SK-N-SH treated with all-trans-retinoic acid at 6 μM for 48 hours (cell line): Measurements from ENCODE around the gene UTF1.

Experiments
- ATAC-seq: fragments of 200-7000 bp; cut with Tn5 transposase; 3 replicates; pipeline ENCODE4 v1.9.1; 2020; ENCODE audit warnings: mild to moderate bottlenecking, moderate library complexity
- BACH2 ChIP-seq: fragments of 250-450 bp; sonication (Bioruptor Pico); IDR thresholded peaks from 2 replicates; pipeline ENCODE4 v1.9.0; 2021; ENCODE audit warnings: mild to moderate bottlenecking, borderline replicate concordance
- CSDC2 ChIP-seq: fragments of 250-450 bp; sonication (Bioruptor Pico); IDR thresholded peaks from 2 replicates; pipeline ENCODE4 v1.5.0; 2020; ENCODE audit warnings: mild to moderate bottlenecking, moderate library complexity
- ESRRG ChIP-seq: fragments of 250-450 bp; sonication (Bioruptor Pico); IDR thresholded peaks from 2 replicates; pipeline ENCODE4 v1.6.1; 2021; ENCODE audit warnings: mild to moderate bottlenecking
- ISL1 ChIP-seq: fragments of 250-450 bp; sonication (Bioruptor Pico); IDR thresholded peaks from 2 replicates; pipeline ENCODE4 v2.1.2; 2022; ENCODE audit warnings: mild to moderate bottlenecking, moderate library complexity
- OSR1 ChIP-seq: fragments of 250-450 bp; sonication (Bioruptor Pico); IDR thresholded peaks from 2 replicates; pipeline ENCODE4 v1.8.0; 2022; ENCODE audit warnings: moderate library complexity, mild to moderate bottlenecking, inconsistent platforms
- PPARA ChIP-seq: fragments of 250-450 bp; sonication (Bioruptor Pico); IDR thresholded peaks from 2 replicates; pipeline ENCODE4 v1.5.0; 2020; ENCODE audit warnings: mild to moderate bottlenecking, borderline replicate concordance
- RARB ChIP-seq: fragments of 250-450 bp; sonication (Bioruptor Pico); IDR thresholded peaks from 2 replicates; pipeline ENCODE4 v1.8.0; 2021; ENCODE audit warnings: mild to moderate bottlenecking, moderate library complexity
- SNAI2 ChIP-seq: fragments of 250-450 bp; sonication (Bioruptor Pico); IDR thresholded peaks from 2 replicates; pipeline ENCODE4 v1.5.0; 2020; ENCODE audit warnings: mild to moderate bottlenecking, moderate library complexity
- TOX ChIP-seq: fragments of 250-450 bp; sonication (Bioruptor Pico); IDR thresholded peaks from 2 replicates; pipeline ENCODE4 v1.8.0; 2021; ENCODE audit warnings: mild to moderate bottlenecking, moderate library complexity, borderline replicate concordance
- ZC3H10 ChIP-seq: fragments of 250-450 bp; sonication (Bioruptor Pico); IDR thresholded peaks from 2 replicates; pipeline ENCODE4 v1.5.1; 2021; ENCODE audit warnings: mild to moderate bottlenecking, moderate library complexity
- ZFP3 ChIP-seq: fragments of 250-450 bp; sonication (Bioruptor Pico); IDR thresholded peaks from 2 replicates; pipeline ENCODE4 v1.5.0; 2020; ENCODE audit warnings: mild to moderate bottlenecking, moderate library complexity
- ZFP30 ChIP-seq: fragments of 450-650 bp; formaldehyde crosslinking; IDR thresholded peaks from 2 replicates; pipeline ENCODE4 v1.5.0; 2022; ENCODE audit warnings: mild to moderate bottlenecking, moderate library complexity
- ZNF565 ChIP-seq: fragments of 450-650 bp; formaldehyde crosslinking; conservative IDR thresholded peaks from 2 replicates; pipeline ENCODE4 v1.5.0; 2020; ENCODE audit warnings: low read depth, mild to moderate bottlenecking, moderate library complexity
- ZNF70 ChIP-seq: fragments of 450-650 bp; formaldehyde crosslinking; IDR thresholded peaks from 2 replicates; pipeline ENCODE4 v1.5.0; 2020; ENCODE audit warnings: mild to moderate bottlenecking, moderate library complexity
- ZNF8 ChIP-seq: fragments of 450-650 bp; formaldehyde crosslinking; IDR thresholded peaks from 2 replicates; pipeline ENCODE4 v1.5.0; 2020; ENCODE audit warnings: mild to moderate bottlenecking, moderate library complexity
- TF ChIP-seq, protein P1 (sequence below): fragments of 250-450 bp; sonication (Bioruptor Pico); IDR thresholded peaks from 2 replicates; pipeline ENCODE4 v1.8.0; 2020; ENCODE audit warnings: mild to moderate bottlenecking, moderate library complexity, borderline replicate concordance
- TF ChIP-seq, protein P2 (sequence below): fragments of 250-450 bp; sonication (Bioruptor Pico); IDR thresholded peaks from 2 replicates; pipeline ENCODE4 v1.5.1; 2021; ENCODE audit warnings: mild to moderate bottlenecking, moderate library complexity
- TF ChIP-seq, protein P3 (sequence below): fragments of 250-450 bp; sonication (Bioruptor Pico); IDR thresholded peaks from 2 replicates; pipeline ENCODE4 v1.5.0; 2020; ENCODE audit warnings: mild to moderate bottlenecking, moderate library complexity

Gene UTF1

DNA sequence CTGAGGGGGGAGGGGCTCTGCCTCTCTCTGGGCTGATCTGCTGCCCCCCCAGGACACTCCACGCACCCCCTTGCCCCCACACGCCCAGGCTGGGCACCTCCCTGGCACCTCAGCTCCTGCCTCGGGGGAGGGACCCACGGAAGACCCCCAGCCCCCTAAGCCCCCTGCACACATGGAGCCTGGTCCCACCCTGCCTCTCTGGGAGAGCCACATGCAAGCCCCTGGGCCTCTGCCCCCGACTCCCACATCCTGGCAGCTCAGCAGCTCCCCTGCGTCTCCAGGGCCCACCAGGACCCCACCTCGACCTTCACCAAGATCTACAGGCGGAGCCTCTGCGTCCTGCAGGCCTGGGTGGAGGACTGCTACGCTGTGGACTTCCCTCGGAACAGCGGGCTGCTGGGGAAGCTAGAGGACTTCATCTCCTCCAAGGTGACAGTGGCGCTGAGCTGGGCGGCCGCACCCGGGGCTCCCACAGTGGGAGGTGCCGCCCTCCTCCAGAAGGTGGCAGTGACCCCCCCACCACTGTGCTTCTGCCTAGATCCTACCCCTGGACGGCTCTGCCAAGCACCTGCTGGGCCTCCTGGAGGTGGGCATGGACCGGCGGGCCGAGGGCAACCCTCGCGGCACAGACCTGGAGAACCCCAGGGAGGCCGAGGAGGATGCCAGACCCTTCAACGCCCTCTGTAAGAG lies 18.7 kb upstream of the UTF1 start:
- ATAC-seq = no peak
- TF ChIP-seq ZNF8 (CRISPR knock-in tag) (no peak), OSR1 (CRISPR knock-in tag) (no peak), RARB (no peak), ZC3H10 (CRISPR knock-in tag) (no peak), ZFP30 (no peak), BACH2 (CRISPR knock-in tag) (no peak), ZNF70 (CRISPR knock-in tag) (no peak), PPARA (no peak)
- TF ChIP-seq, protein P1, sequence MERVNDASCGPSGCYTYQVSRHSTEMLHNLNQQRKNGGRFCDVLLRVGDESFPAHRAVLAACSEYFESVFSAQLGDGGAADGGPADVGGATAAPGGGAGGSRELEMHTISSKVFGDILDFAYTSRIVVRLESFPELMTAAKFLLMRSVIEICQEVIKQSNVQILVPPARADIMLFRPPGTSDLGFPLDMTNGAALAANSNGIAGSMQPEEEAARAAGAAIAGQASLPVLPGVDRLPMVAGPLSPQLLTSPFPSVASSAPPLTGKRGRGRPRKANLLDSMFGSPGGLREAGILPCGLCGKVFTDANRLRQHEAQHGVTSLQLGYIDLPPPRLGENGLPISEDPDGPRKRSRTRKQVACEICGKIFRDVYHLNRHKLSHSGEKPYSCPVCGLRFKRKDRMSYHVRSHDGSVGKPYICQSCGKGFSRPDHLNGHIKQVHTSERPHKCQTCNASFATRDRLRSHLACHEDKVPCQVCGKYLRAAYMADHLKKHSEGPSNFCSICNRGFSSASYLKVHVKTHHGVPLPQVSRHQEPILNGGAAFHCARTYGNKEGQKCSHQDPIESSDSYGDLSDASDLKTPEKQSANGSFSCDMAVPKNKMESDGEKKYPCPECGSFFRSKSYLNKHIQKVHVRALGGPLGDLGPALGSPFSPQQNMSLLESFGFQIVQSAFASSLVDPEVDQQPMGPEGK (CRISPR knock-in tag) = no peak
- TF ChIP-seq, protein P2, sequence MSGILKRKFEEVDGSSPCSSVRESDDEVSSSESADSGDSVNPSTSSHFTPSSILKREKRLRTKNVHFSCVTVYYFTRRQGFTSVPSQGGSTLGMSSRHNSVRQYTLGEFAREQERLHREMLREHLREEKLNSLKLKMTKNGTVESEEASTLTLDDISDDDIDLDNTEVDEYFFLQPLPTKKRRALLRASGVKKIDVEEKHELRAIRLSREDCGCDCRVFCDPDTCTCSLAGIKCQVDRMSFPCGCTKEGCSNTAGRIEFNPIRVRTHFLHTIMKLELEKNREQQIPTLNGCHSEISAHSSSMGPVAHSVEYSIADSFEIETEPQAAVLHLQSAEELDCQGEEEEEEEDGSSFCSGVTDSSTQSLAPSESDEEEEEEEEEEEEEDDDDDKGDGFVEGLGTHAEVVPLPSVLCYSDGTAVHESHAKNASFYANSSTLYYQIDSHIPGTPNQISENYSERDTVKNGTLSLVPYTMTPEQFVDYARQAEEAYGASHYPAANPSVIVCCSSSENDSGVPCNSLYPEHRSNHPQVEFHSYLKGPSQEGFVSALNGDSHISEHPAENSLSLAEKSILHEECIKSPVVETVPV (CRISPR knock-in tag) = no peak

DNA sequence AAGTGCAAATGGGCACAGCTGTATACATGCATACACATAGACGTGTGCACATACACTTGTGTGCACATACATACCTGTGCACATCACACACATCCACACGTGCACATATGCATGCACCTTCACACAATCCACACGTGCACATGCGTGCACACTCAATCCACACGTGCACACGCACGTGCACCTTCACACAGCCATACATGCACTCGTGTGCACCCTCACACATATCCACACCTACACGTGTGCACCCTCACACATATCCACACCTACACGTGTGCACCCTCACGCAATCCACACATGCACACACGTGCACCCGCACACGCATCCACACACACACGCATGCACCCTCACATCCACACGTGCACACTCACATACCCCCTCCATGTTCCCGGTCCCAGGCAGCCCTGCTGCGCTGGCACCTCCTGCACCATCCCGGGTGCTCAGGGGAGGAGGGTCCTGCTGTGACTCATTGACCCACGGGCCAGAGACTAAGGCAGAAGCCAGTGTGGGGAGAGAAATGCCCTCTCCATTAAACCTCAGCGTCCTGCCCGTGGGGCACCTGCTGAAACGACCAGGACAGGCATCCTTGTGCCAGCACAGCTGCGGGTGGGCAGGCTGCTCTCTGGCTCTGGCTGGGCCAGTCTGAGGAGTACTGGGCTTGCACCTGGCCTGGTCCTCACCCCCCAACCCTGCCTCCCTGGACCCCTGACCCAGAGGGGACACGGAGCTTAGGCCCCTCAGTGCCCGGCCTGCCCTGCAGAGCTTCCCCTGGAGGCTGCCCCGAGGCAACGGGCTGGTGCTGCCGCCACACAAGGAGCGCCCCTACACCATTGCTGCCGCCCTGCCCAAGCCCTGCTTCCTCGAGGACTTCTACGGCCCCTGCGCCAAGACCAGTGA lies 17.8 kb upstream of the UTF1 start:
- no peak for ATAC-seq
- no peak for TF ChIP-seq ESRRG (CRISPR knock-in tag)
- no peak for TF ChIP-seq ZC3H10 (CRISPR knock-in tag)
- TF ChIP-seq PPARA = no peak
- TF ChIP-seq ZFP30 = no peak
- no peak for TF ChIP-seq ZFP3 (CRISPR knock-in tag)

DNA sequence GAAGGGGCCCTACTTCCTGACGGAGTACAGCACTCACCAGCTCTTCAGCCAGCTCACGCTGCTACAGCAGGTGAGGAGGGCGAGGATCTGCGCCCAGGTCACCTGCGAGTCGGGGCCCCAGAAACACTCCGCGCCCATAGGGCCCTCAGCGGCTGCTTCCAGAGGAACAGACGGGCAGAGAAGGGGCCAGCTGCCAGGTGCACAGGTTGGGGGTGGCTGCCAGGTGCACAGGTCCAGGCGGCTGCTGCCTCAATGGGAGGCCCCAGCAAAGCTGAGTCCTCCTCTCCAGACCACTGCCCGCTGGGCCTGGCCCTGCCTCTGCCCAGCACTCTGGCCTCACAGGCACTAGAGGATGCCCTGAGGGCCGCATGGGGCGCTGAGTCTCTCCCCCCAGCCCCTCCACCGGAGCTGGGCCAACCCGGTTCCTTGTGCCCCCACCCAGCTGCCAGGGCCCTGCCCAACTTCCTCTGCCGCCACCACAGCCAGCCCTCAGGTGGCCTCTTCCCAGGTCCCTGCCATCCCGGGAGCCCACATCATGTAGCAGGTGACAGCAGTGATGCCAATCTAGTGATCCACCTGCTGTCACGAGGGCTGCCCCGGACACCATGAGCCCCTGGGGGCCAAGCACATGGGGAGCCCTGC lies 17.0 kb upstream of the UTF1 start:
- TF ChIP-seq CSDC2 (CRISPR knock-in tag) (no peak), TOX (CRISPR knock-in tag) (no peak), SNAI2 (CRISPR knock-in tag) (no peak), ISL1 (no peak), BACH2 (CRISPR knock-in tag) (no peak), OSR1 (CRISPR knock-in tag) (no peak), ZNF8 (CRISPR knock-in tag) (no peak), ZFP30 (no peak), ZNF565 (CRISPR knock-in tag) (no peak)
- TF ChIP-seq, protein P2 (CRISPR knock-in tag) = no peak
- TF ChIP-seq, protein P1 (CRISPR knock-in tag) = no peak
- TF ChIP-seq, protein P3, sequence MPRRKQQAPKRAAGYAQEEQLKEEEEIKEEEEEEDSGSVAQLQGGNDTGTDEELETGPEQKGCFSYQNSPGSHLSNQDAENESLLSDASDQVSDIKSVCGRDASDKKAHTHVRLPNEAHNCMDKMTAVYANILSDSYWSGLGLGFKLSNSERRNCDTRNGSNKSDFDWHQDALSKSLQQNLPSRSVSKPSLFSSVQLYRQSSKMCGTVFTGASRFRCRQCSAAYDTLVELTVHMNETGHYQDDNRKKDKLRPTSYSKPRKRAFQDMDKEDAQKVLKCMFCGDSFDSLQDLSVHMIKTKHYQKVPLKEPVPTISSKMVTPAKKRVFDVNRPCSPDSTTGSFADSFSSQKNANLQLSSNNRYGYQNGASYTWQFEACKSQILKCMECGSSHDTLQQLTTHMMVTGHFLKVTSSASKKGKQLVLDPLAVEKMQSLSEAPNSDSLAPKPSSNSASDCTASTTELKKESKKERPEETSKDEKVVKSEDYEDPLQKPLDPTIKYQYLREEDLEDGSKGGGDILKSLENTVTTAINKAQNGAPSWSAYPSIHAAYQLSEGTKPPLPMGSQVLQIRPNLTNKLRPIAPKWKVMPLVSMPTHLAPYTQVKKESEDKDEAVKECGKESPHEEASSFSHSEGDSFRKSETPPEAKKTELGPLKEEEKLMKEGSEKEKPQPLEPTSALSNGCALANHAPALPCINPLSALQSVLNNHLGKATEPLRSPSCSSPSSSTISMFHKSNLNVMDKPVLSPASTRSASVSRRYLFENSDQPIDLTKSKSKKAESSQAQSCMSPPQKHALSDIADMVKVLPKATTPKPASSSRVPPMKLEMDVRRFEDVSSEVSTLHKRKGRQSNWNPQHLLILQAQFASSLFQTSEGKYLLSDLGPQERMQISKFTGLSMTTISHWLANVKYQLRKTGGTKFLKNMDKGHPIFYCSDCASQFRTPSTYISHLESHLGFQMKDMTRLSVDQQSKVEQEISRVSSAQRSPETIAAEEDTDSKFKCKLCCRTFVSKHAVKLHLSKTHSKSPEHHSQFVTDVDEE (CRISPR knock-in tag) = no peak
- no peak for ATAC-seq
